ENCODE measurements around the gene EPC2.
"Not testable (repeated sequence)": the region's sequence is repeated elsewhere in the genome, so short reads cannot be mapped to it uniquely, and the experiment has no call there.

Gene EPC2

DNA sequence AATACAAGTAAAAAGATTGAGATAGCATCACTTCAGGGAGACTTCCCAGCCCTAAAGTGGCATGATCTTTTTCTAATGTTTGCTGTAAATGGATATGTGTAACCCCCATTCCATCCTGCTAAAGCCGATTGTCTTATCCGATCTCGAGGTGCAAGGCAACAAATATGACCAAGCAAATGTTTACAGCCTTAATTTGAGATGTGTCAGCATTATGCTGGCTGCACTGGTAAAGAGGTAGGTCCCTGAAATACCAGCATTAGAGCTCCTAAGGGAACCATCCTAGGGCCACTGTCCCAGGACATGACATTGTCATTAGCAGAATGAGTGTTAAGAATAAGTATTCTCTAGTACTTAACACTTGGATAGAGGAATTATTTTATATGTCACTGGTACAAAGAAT lies 108.4 kb downstream of the EPC2 start:
- Histone ChIP-seq H3K27me3 (ENCODE audit: control insufficient read depth, insufficient read depth, low read length) (no peaks in the 10 kb centered on the region), H3K9me3 (ENCODE audit: control insufficient read depth, insufficient read depth, low read length) (no peaks in the 10 kb centered on the region), H3K4me3 (ENCODE audit: low read length) (no peak overlapping the region), H3K4me1 (ENCODE audit: control insufficient read depth, insufficient read depth, low read length) (peaks cover 2% of the 10 kb centered on the region), H3K36me3 (ENCODE audit: control insufficient read depth, insufficient read depth, low read length) (no peaks in the 10 kb centered on the region), H3K27ac (ENCODE audit: low read length) (no peak overlapping the region)
- WGBS (ENCODE audit: insufficient coverage, insufficient read length), result no CpG with 5 or more reads among the region's 3 CpGs
- DNase-seq (ENCODE audit: low read depth, low spot score), result no peak

DNA sequence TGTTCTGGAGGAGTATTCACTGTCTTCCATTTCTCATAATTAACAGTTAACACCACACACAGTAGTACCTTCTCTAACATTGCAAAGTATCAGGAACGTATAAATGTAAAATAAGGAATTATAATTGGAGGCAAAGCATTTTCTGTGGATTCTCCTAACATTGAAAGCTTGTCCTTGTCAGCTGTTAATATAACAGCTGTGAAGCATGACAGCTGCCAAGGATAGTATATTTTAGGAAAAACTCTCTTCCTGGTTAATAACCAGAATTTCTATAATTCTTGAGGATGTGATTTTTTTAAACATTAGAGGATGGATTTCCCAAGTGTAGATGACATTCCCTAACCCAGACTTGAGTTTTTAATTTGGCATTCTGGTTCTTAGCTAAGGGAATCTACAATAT lies 110.3 kb downstream of the EPC2 start:
- Histone ChIP-seq H3K27ac (ENCODE audit: low read length) (no peak overlapping the region), H3K36me3 (ENCODE audit: control insufficient read depth, insufficient read depth, low read length) (no peaks in the 10 kb centered on the region), H3K4me1 (ENCODE audit: control insufficient read depth, insufficient read depth, low read length) (peaks cover 2% of the 10 kb centered on the region), H3K4me3 (ENCODE audit: low read length) (no peak overlapping the region), H3K27me3 (ENCODE audit: control insufficient read depth, insufficient read depth, low read length) (no peaks in the 10 kb centered on the region), H3K9me3 (ENCODE audit: control insufficient read depth, insufficient read depth, low read length) (no peaks in the 10 kb centered on the region)
- no CpG with 5 or more reads among the region's 1 CpG for WGBS (ENCODE audit: insufficient coverage, insufficient read length)
- DNase-seq (ENCODE audit: low read depth, low spot score), result no peak

- no peak overlapping the region for H3K4me3 ChIP-seq (ENCODE audit: low read length)
- no CpG with 5 or more reads among the region's 4 CpGs for WGBS (ENCODE audit: insufficient coverage, insufficient read length)
- H3K27me3 ChIP-seq (ENCODE audit: control insufficient read depth, insufficient read depth, low read length), result no peaks in the 10 kb centered on the region
- no peaks in the 10 kb centered on the region for H3K9me3 ChIP-seq (ENCODE audit: control insufficient read depth, insufficient read depth, low read length)
- no peak for DNase-seq (ENCODE audit: low read depth, low spot score)
- H3K4me1 ChIP-seq (ENCODE audit: control insufficient read depth, insufficient read depth, low read length), result peaks cover 2% of the 10 kb centered on the region
- H3K27ac ChIP-seq (ENCODE audit: low read length), result no peak overlapping the region
- no peaks in the 10 kb centered on the region for H3K36me3 ChIP-seq (ENCODE audit: control insufficient read depth, insufficient read depth, low read length)
Measured at GRCh38 chr2:148756292-148756975, 111.9 kb downstream of the EPC2 start.

DNA sequence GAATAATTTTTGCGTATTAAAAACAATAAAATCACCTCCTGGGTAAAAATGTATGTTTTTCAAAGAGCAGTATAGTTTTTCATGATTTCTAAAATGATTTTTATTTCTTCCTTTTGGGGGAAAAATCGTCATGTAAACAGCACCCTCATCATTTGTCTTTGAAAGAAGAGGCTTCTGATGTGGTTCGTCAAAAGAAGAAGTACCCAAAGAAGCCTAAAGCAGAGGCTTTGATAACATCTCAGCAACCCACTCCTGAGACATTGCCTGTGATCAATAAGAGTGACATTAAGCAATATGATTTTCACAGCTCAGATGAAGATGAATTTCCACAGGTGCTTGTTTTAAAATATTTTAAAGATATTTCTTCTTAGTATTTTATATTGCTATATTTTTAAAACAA lies 120.3 kb downstream of the EPC2 start:
- no peaks in the 10 kb centered on the region for H3K36me3 ChIP-seq (ENCODE audit: control insufficient read depth, insufficient read depth, low read length)
- no peak for DNase-seq (ENCODE audit: low read depth, low spot score)
- H3K4me3 ChIP-seq (ENCODE audit: low read length), result no peak overlapping the region
- H3K9me3 ChIP-seq (ENCODE audit: control insufficient read depth, insufficient read depth, low read length), result no peaks in the 10 kb centered on the region
- H3K27me3 ChIP-seq (ENCODE audit: control insufficient read depth, insufficient read depth, low read length), result no peaks in the 10 kb centered on the region
- H3K4me1 ChIP-seq (ENCODE audit: control insufficient read depth, insufficient read depth, low read length), result no peaks in the 10 kb centered on the region
- H3K27ac ChIP-seq (ENCODE audit: low read length), result no peak overlapping the region
- no CpG with 5 or more reads among the region's 3 CpGs for WGBS (ENCODE audit: insufficient coverage, insufficient read length)

- Histone ChIP-seq H3K27ac (ENCODE audit: low read length) (no peak overlapping the region), H3K4me3 (ENCODE audit: low read length) (no peak overlapping the region), H3K27me3 (ENCODE audit: control insufficient read depth, insufficient read depth, low read length) (no peaks in the 10 kb centered on the region), H3K9me3 (ENCODE audit: control insufficient read depth, insufficient read depth, low read length) (no peaks in the 10 kb centered on the region), H3K4me1 (ENCODE audit: control insufficient read depth, insufficient read depth, low read length) (no peaks in the 10 kb centered on the region), H3K36me3 (ENCODE audit: control insufficient read depth, insufficient read depth, low read length) (no peaks in the 10 kb centered on the region; the same call in 1 of the 2 replicates)
- WGBS (ENCODE audit: insufficient coverage, insufficient read length), result no CpG with 5 or more reads among the region's 4 CpGs
- DNase-seq (ENCODE audit: low read depth, low spot score), result no peak
Measured at GRCh38 chr2:148770047-148770446, 125.5 kb downstream of the EPC2 start.

DNA sequence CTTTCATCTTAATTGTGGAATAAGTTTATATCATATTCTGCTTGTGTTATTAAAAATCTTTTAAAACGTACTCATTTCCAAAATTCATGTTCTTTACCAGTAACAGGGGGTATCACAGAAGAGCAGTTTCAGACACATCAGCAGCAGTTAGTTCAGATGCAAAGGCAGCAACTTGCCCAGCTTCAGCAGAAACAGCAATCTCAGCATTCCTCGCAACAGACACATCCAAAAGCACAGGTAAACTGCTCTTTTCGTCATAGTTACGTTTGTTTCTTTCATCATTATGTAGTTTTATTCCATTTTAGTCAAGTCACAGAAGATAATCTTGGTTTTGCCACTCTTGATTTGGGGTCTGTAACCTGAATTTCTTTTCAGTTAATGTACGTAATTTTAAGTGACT lies 137.0 kb downstream of the EPC2 start:
- Histone ChIP-seq H3K9me3 (ENCODE audit: control insufficient read depth, insufficient read depth, low read length) (no peaks in the 10 kb centered on the region), H3K4me1 (ENCODE audit: control insufficient read depth, insufficient read depth, low read length) (no peaks in the 10 kb centered on the region), H3K4me3 (ENCODE audit: low read length) (no peak overlapping the region), H3K36me3 (ENCODE audit: control insufficient read depth, insufficient read depth, low read length) (peaks cover 4% of the 10 kb centered on the region; the same call in 1 of the 2 replicates), H3K27ac (ENCODE audit: low read length) (no peak overlapping the region), H3K27me3 (ENCODE audit: control insufficient read depth, insufficient read depth, low read length) (no peaks in the 10 kb centered on the region)
- no peak for DNase-seq (ENCODE audit: low read depth, low spot score)
- WGBS (ENCODE audit: insufficient coverage, insufficient read length), result no CpG with 5 or more reads among the region's 5 CpGs

DNA sequence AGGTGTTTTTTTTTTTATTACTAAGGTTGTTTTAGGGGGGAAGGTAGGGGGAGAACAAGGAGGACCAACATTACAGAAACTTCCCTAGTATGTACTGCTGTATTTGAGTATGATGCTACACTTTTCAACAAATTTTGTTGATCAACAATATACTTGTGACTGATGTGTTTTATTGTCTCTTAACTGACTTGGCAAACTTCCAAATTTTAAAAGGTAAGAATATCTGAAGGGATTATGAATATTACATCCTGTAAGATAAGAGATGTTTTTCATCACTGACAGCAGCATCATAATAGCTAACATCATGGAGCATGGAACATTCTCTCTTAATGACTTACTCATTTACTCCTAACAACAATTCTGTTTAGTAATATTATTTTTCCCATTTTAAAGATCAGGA lies 144.5 kb downstream of the EPC2 start:
- Histone ChIP-seq H3K36me3 (ENCODE audit: control insufficient read depth, insufficient read depth, low read length) (peaks cover 4% of the 10 kb centered on the region; the same call in 1 of the 2 replicates), H3K27ac (ENCODE audit: low read length) (no peak overlapping the region), H3K4me1 (ENCODE audit: control insufficient read depth, insufficient read depth, low read length) (no peaks in the 10 kb centered on the region), H3K27me3 (ENCODE audit: control insufficient read depth, insufficient read depth, low read length) (no peaks in the 10 kb centered on the region), H3K9me3 (ENCODE audit: control insufficient read depth, insufficient read depth, low read length) (no peaks in the 10 kb centered on the region), H3K4me3 (ENCODE audit: low read length) (no peak overlapping the region)
- DNase-seq (ENCODE audit: low read depth, low spot score), result no peak

- no CpG with 5 or more reads among the region's 5 CpGs for WGBS (ENCODE audit: insufficient coverage, insufficient read length)
- not testable (repeated sequence) for DNase-seq (ENCODE audit: low read depth, low spot score); H3K27me3 ChIP-seq (ENCODE audit: control insufficient read depth, insufficient read depth, low read length); H3K4me1 ChIP-seq (ENCODE audit: control insufficient read depth, insufficient read depth, low read length); H3K36me3 ChIP-seq (ENCODE audit: control insufficient read depth, insufficient read depth, low read length); H3K27ac ChIP-seq (ENCODE audit: low read length); H3K4me3 ChIP-seq (ENCODE audit: low read length); H3K9me3 ChIP-seq (ENCODE audit: control insufficient read depth, insufficient read depth, low read length)
Measured at GRCh38 chr2:148790172-148790571, 145.6 kb downstream of the EPC2 start.

GRCh38 chr2:148794558-148794957 lies 150.0 kb downstream of the EPC2 start:
- H3K27me3 ChIP-seq (ENCODE audit: control insufficient read depth, insufficient read depth, low read length), result no peaks in the 10 kb centered on the region; the same call in 1 of the 2 replicates
- no peaks in the 10 kb centered on the region for H3K36me3 ChIP-seq (ENCODE audit: control insufficient read depth, insufficient read depth, low read length)
- 100% methylated on average over 1 of the region's 2 CpGs for WGBS (ENCODE audit: insufficient coverage, insufficient read length)
- H3K9me3 ChIP-seq (ENCODE audit: control insufficient read depth, insufficient read depth, low read length), result no peaks in the 10 kb centered on the region; the same call in 1 of the 2 replicates
- H3K4me3 ChIP-seq (ENCODE audit: low read length), result no peak overlapping the region
- no peak overlapping the region for H3K27ac ChIP-seq (ENCODE audit: low read length)
- DNase-seq (ENCODE audit: low read depth, low spot score), result no peak
- H3K4me1 ChIP-seq (ENCODE audit: control insufficient read depth, insufficient read depth, low read length), result no peaks in the 10 kb centered on the region

DNA sequence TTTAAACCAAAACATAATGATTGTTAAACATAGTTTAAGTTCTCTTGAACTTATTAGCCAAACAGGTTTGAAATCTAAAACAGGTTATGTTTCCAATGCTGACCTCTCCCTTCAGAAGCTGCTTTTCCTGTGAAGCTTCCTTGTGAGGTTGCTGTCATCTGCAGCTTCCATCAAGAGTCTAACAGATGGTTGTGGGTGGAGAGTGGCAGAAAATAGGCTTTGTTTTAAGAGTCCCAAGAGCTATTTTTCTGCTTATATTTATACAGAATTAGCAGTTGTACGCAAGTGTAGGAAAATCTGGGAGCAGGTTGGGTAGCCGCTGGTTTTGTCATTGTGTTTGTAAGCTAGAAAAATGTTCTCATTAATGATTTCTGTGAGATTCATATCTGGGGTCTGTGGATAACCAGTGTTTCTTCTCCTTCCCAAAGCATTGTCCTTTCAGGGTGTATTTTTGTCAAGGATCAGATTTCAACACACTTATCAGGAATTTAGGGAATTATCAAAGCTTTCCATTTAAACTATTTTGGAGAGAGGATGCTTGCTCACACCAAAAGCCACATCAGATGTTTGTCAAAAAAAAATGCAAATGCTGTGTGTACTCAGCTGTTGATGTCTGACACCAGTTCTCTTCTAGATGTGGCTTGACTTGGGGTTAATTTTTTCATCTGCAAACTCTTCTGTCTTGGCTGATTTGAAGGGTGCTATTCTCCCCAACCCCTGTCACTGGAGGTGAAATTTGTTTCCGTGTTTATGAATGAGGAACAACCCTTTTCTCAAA lies 152.4 kb downstream of the EPC2 start:
- H3K4me1 ChIP-seq (ENCODE audit: control insufficient read depth, insufficient read depth, low read length), result no peaks in the 10 kb centered on the region
- no peak for DNase-seq (ENCODE audit: low read depth, low spot score)
- no peak overlapping the region for H3K4me3 ChIP-seq (ENCODE audit: low read length)
- H3K36me3 ChIP-seq (ENCODE audit: control insufficient read depth, insufficient read depth, low read length), result no peaks in the 10 kb centered on the region
- no peaks in the 10 kb centered on the region; the same call in 1 of the 2 replicates for H3K27me3 ChIP-seq (ENCODE audit: control insufficient read depth, insufficient read depth, low read length)
- no peaks in the 10 kb centered on the region; the same call in 1 of the 2 replicates for H3K9me3 ChIP-seq (ENCODE audit: control insufficient read depth, insufficient read depth, low read length)
- no peak overlapping the region for H3K27ac ChIP-seq (ENCODE audit: low read length)
- no CpG with 5 or more reads among the region's 3 CpGs for WGBS (ENCODE audit: insufficient coverage, insufficient read length)
